Ovary (tissue), 9 donors: ENCODE measurements around the gene UST. TPM values are rescaled to one million over a fixed set of nuclear protein-coding genes. Genes with fewer than 3 reads are reported as not detected.

Experiments
- DNase-seq, 5 donors: peaks; one replicate each; pipeline ENCODE4 v3.0.0-alpha.2; 2019 to 2020
- H3K27ac ChIP-seq, 2 donors: fragments of 200-600 bp; one replicate each; pipeline versions ENCODE4 v1.5.1 to v1.8.0; 2019 to 2022
- H3K27me3 ChIP-seq: fragments of 200-600 bp; one replicate; pipeline ENCODE4 v1.8.0; 2022
- H3K36me3 ChIP-seq: fragments of 200-600 bp; sonication (generic); one replicate; pipeline ENCODE4 v1.5.1; 2019
- H3K4me1 ChIP-seq: one replicate; pipeline ENCODE4 v1.8.1; 2013; ENCODE audit warnings: mild to moderate bottlenecking, moderate library complexity; ENCODE audit not compliant: insufficient read depth
- H3K4me3 ChIP-seq: fragments of 200-600 bp; sonication (generic); one replicate; pipeline ENCODE4 v1.5.1; 2017
- H3K9me3 ChIP-seq, 2 donors: fragments of 200-600 bp in 1 of 2; sonication (generic) in 1 of 2; one replicate each; pipeline versions ENCODE4 v1.5.1 to v1.8.1; 2013 to 2019; ENCODE audit warnings: mild to moderate bottlenecking in 1 of 2, moderate library complexity in 1 of 2
- CTCF ChIP-seq, 3 donors: fragments of 450-650 bp in 2 of 3; fragments of 200-600 bp in 1 of 3; IDR thresholded peaks; one replicate each; pipeline versions ENCODE4 v1.5.1 to v1.8.0; 2016 to 2022; ENCODE audit warnings: antibody characterized with exemption in 3 of 3, mild to moderate bottlenecking in 1 of 3
- EP300 ChIP-seq: sonication (generic); formaldehyde crosslinking; IDR thresholded peaks from one replicate; pipeline ENCODE4 v1.6.1; 2017; ENCODE audit warnings: antibody characterized with exemption
- POLR2A ChIP-seq: fragments of 450-650 bp; IDR thresholded peaks from one replicate; pipeline ENCODE4 v1.6.1; 2017; ENCODE audit warnings: antibody characterized with exemption, mild to moderate bottlenecking, moderate library complexity
- WGBS, 3 donors: extraction: QIAGEN DNeasy Blood & Tissue Kit in 1 of 3; methylation state at CpG; one replicate each; pipeline versions ENCODE4 v1.1.5 to v1.1.7; 2013 to 2017; 5-methylcytosine and 5-hydroxymethylcytosine counted together
- intact Hi-C, 4 donors: fragments of 100-400 bp; cut with DNase I; formaldehyde crosslinking; loops; one replicate each; pipeline versions ENCODE4 v1.11.0 to v1.15.1; 2022 to 2023
- polyA plus RNA-seq, 2 donors: library from polyadenylated mRNA; stranded (reverse); fragments of 200-250 nt in 1 of 2; fragments of 350-450 nt in 1 of 2; fragmentation: Illumina TruSeq in 1 of 2; extraction: RNeasy Lipid Tissue Mini Kit (QIAGEN cat#74804) in 1 of 2; gene quantifications; one replicate each; pipeline ENCODE4 v1.2.3, GENCODE V29; 2013 to 2014
- total RNA-seq, 7 donors: library from RNA; depleted of rRNA in 2 of 7; stranded (reverse); fragments of >200 nt in 2 of 7; fragmentation: NEBNext Ultra II Directional in 3 of 7; extraction: Animal tissue kit (Norgen Biotek cat#: 25700) in 3 of 7; gene quantifications; one replicate each; pipeline versions ENCODE4 v1.1.0 to v1.2.4, GENCODE V29; 2016 to 2023
- donor health status: DM: no; HTN: no; CAD: no; lungs with moderate emphysema.
- donor health status: DM: no; HTN: no; CAD: no.
- donor health status: Bipolar disorder and iron deficiency.
- donor health status: DM: yes; HTN: yes; CAD: no.
- donor health status: DM: no; HTN: no; CAD: no.
- donor health status: DM: yes; HTN: yes; CAD: no.

UST gene
- total and polyA plus RNA-seq, 9 donors: 11.8 to 20.1 (median 16.5) TPM

DNA sequence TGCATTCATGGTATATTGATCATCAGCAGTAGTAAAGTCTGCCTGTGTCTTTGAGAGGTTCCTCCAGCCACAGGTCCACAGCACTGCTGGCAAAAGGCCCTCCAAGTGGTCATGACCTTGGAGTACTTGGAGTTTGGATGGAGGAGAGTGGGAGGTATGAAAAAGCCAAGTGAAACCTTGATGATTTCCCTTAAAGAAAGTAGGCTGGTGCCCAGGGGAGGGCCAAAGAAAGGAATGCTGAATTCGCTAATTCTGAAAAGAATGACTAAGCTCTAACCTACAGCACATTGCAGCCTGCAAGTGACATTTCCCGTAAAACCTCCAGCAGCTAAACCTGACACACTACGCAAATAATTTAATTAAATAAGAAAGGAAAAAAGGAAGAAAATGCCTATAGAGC lies 347.3 kb downstream of the UST start:
- Histone ChIP-seq H3K27me3 (no peaks in the 10 kb centered on the region), H3K4me1 (peaks cover 7% of the 10 kb centered on the region), H3K4me3 (no peak overlapping the region), H3K36me3 (no peaks in the 10 kb centered on the region), H3K9me3 (no peaks in the 10 kb centered on the region), H3K27ac (no peak overlapping the region)
- TF ChIP-seq CTCF (IDR thresholded peaks at IDR 0.05): no peak
- no peak for TF ChIP-seq POLR2A
- TF ChIP-seq EP300: no peak
- intact Hi-C loops: loop anchor here in 1 of 4 donors (5.0 kb wide), 1 partner anchor 333 kb away; no protein-coding TSS in a partner anchor
- DNase-seq: no peak
- 55 to 86% (median 82%) methylated on average over 3 of the region's 3 CpGs for WGBS, 3 donors

DNA sequence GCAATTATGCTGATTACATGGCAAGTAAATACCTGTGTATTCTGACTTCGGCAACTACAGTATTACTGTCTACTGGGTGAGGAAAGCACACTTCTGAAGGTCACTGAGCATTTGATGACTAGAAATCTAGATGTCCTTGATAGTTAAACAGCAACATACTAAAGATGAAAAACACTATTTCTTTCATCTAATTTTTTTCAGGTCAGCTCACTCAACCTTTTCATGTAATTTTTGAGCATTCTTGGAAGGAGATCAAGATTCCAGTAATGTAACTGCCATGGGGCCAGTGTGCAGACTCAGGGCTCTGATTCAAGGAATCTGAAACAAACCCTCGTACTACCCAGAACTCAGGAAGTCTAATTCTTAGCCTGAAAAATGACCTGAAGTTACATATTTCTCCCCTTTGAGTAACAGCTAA lies 348.1 kb downstream of the UST start:
- H3K27me3 ChIP-seq: no peaks in the 10 kb centered on the region
- WGBS, 3 donors: 5 to 22% (median 8%) methylated on average over 2 of the region's 2 CpGs
- intact Hi-C loops: loop anchor here in 1 of 4 donors (5.0 kb wide), 1 partner anchor 332 kb away; no protein-coding TSS in a partner anchor
- no peak overlapping the region for H3K27ac ChIP-seq
- TF ChIP-seq POLR2A (no peak), CTCF (IDR thresholded peaks at IDR 0.05) (no peak), EP300 (no peak)
- H3K36me3 ChIP-seq: no peaks in the 10 kb centered on the region
- H3K4me3 ChIP-seq: no peak overlapping the region
- no peak for DNase-seq
- peaks cover 7% of the 10 kb centered on the region for H3K4me1 ChIP-seq
- no peaks in the 10 kb centered on the region for H3K9me3 ChIP-seq

- TF ChIP-seq POLR2A: no peak
- no peak for DNase-seq
- H3K4me1 ChIP-seq: peaks cover 7% of the 10 kb centered on the region
- no peaks in the 10 kb centered on the region for H3K9me3 ChIP-seq
- no peak overlapping the region for H3K27ac ChIP-seq
- WGBS, 3 donors: 11 to 29% (median 22%) methylated on average over 1 of the region's 1 CpG
- intact Hi-C loops: no loop called here
- H3K27me3 ChIP-seq: no peaks in the 10 kb centered on the region
- no peak overlapping the region for H3K4me3 ChIP-seq
- no peaks in the 10 kb centered on the region for H3K36me3 ChIP-seq
Observed at GRCh38 chr6:149095842-149096241, 349.0 kb downstream of the UST start.

DNA sequence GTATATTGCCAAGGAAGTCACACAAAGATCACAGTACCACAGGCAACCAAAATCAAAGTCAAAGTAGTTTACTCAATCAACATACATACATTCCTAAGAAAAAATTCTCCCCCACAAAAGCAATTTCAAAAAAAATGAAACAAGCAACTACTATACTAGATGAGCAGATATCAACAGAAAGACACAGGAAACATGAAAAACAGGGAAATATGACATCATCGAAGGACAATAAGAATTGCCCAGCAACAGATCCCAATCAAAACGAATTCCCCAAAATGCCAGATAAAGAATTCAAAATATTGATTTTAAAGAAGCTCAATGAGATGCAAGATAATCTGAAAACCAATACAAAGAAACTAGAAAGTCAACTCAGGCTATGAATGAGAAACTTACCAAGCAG lies 351.0 kb downstream of the UST start:
- no peaks in the 10 kb centered on the region for H3K36me3 ChIP-seq
- H3K27ac ChIP-seq: no peak overlapping the region
- TF ChIP-seq CTCF (IDR thresholded peaks at IDR 0.05): no peak
- no peak for TF ChIP-seq EP300
- no peak for TF ChIP-seq POLR2A
- H3K4me1 ChIP-seq: peaks cover 7% of the 10 kb centered on the region
- H3K4me3 ChIP-seq: no peak overlapping the region
- WGBS, 3 donors: 91 to 99% (median 91%) methylated on average over 2 of the region's 2 CpGs
- intact Hi-C loops: no loop called here
- DNase-seq: no peak
- H3K9me3 ChIP-seq: no peaks in the 10 kb centered on the region
- H3K27me3 ChIP-seq: no peaks in the 10 kb centered on the region

DNA sequence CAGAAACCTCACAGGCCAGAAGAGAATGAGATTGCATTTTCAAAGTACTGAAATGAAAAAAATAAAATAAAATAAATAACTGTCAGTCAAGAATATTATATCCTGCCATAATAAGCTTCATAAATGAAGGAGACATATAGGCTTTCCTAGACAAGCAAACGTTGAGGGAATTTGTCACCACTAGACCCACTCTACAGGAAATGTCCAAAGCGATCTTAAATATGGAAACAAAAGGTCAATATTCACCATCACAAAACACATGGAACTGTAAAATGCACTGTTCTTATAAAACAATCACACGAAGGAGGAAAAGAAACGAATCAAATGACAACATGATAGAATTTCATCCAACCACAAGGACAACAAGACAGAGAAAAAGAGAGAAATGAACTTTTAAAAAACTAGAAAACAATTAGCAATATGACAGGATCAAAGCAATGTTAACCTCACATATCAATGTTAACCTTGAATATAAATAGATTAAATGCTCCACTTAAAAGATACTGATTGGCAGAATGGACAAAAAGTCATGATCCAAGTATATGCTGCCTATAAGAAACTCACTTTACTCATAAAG lies 352.0 kb downstream of the UST start:
- Histone ChIP-seq H3K4me3 (no peak overlapping the region), H3K36me3 (no peaks in the 10 kb centered on the region), H3K27ac (no peak overlapping the region), H3K4me1 (peaks cover 3% of the 10 kb centered on the region), H3K27me3 (no peaks in the 10 kb centered on the region), H3K9me3 (no peaks in the 10 kb centered on the region)
- 84 to 91% (median 90%) methylated on average over 4 of the region's 4 CpGs for WGBS, 3 donors
- intact Hi-C loops: no loop called here
- no peak for DNase-seq
- TF ChIP-seq EP300 (no peak), POLR2A (no peak), CTCF (IDR thresholded peaks at IDR 0.05) (no peak)
